GM18870 (cell line): ENCODE measurements around the gene FAM131C.
"Not testable (repeated sequence)": the region's sequence is repeated elsewhere in the genome, so short reads cannot be mapped to it uniquely, and the experiment has no call there.

Experiments
- ATAC-seq: cut with Tn5 transposase; IDR thresholded peaks from one replicate; pipeline ENCODE4 v1.9.1; 2021; ENCODE audit warnings: moderate library complexity; ENCODE audit not compliant: unreplicated experiment

Gene FAM131C

DNA sequence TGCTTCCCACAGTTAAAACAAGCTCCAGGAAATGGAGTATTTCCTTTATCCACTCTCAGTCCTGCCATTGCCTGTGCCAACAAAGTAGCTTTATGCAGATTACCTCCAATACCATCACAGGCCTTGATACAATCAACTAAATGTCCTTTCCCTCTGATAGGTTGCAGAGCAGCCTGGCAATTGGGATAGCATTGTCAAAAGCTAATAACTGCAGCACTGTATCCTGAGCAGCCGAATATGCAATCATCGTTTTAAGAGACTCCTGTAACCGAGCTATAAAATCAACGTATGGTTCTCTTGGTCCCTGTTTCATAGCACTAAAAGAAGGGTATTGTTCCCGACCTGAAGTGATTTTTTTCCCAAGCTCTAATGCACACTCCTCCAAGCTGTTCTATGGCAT, 33.6 kb upstream of the FAM131C start:
- not testable (repeated sequence) for ATAC-seq

DNA sequence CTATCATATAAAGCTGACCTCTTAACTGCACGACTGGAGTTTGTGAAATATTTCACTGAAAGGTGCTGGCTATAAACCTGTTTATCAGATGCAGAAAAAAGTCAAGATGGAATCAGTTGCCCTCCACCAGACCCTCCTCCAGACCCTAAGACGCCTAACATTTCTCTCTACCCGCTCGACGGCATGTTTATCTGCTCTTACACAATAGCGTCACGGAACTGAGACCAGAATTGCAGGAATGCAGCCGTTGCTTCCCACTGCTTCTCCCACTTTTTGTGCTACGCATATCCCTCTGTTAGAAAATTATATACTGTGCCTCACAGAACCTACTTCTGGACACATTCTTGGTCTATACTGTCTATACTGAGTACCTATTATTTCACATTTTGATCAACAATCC, 28.2 kb upstream of the FAM131C start:
- ATAC-seq, result no peak

DNA sequence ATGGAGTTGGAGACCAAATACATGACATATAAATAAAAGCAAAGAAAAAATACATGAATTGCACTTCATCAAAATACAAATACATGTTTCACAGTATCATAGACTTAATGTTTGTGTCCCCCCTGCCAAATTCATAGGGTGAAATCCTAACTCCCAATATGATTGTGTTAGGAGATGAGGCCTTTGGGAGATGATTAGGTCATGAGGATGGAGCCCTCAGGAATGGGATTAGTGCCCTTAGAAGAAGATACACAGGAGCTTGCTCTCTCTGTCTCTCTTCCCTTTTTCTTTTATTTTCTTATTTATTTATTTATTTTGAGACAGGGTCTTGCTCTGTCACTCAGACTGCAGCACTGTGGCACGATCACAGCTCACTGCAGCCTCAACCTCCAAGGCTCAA, 26.0 kb upstream of the FAM131C start:
- ATAC-seq, result no peak

DNA sequence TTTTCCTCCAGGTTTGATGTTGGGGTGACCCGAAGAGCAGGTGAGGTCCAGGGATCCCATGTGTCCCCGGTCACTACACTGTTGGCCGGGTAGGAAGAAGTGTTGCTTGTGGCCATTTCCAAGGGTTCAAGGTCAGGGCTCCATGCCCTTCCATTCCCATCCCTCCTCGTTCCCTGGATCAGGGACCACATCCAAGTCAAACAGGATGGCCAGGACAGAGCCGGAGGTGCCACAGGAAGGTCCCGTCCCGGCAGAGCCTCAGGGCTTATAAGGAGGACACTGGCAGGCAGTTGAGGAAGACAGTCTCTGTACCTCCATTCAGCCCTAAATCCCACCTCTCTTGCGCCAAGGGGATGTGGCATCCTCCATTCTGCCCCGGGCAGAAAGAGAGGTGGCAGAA, 22.0 kb upstream of the FAM131C start:
- ATAC-seq, result no peak

DNA sequence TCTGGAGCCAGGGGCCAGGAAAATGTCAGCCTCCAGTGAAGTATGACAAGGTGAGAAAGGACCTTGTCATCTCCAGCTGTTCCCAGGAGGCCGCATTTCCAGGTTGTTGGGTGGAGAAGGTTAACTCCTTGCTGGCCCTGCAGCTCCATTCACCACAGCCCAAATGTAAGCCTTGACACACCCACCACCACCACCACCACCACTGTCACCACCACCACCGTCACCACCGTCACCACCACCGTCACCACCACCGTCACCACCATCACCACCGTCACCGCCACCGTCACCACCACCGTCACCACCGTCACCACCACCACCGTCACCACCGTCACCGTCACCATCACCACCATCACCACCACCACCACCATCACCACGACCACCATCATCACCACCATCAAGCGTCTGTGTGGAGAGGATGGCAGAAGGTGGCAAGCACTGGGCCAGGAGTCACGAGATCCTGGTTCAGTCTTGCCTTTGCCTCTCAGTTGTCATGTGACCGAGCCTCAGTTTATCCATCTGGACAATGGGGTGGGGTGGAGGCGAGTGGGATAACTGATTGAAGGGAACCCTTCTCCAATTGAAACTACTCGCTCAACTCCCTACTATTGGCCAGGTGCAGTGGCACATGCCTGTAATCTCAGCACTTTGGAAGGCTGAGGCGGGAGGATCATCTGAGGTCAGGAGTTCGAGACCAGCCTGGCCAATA, 21.2 kb upstream of the FAM131C start:
- no peak for ATAC-seq

DNA sequence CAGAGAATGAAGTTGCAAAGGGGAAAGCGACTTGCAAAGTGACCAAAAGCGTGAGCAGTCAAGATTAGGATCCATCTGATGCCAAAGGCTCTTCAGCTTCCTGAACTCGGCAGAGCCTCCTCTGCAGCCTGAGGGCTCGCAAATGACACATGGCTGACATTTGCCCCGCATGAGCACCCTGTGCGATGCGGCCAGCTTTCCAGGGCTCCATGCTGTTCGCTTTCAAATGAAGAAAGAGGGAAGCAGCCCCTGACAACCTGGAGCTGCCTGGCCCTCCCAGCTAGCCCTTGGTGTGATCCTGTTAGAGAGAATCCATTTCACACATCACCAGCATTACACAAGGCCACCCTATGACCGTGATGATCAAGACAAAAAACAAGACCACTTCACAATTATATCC, 20.2 kb upstream of the FAM131C start:
- no peak for ATAC-seq

DNA sequence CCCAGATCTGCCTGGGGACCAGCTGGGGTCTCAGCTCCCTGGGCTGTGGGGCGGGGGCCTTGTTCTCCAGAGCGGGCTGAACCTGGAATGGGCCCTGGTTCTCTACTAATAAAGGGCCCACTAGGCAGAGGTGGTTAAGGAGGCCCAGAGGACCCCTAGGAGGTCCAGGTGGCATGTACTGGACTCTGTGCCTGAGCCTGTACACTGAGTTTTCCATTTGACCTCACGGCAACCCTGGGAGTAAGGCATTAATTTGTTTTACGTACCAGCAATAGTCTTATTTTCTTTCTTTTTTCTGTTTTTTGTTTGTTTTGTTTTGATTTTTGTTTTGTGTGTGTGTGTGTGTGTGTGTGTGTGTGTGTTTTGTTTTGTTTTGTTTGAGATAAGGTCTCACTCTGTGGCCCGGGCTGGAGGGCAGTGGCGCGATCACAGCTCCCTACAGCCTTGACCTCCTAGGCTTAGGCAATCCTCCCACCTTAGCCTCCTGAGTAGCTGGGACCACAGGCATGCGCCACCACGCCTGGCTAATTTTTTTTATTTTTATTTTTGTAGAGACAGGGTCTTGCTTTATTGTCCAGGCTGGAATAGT, 19.6 kb upstream of the FAM131C start:
- no peak for ATAC-seq

DNA sequence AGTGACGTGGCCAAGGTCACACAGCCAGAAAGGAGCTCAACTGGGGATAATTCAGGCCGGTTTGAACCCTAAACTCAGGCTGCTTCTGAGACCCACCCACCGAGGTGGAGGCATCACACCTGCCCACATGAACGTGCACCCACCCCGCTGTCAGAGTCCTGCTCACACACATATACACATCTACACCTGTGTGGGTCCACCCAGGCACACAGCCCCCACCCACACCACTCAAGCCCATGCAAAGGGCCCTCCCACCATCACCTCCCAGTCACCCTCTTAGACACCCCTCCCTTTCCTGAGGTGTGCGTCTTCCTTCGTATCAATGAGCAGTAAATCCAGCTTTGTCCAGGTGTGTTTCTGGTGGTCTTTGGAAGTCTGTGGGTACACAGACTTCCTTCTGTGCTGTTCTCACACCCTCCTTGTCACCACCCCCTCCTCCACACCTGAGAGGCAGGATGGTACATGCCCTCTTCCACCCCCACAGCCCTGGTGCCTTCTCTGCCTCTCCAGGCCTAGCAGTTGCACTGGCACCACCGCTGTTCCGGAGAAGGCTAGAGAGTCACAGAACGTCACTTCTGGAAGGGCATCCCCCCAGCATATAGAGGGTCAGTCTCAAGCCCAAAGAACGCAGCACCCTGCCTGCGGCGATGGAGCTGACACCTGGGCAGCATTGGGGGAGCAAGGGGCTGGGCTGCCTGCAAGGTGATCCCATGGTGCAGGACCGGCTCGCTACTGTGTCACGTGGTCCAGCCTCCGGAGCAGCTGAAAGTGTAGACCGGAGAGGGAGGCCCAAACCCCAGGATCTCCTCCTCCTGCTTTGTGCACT, 18.9 kb upstream of the FAM131C start:
- ATAC-seq, result no peak

DNA sequence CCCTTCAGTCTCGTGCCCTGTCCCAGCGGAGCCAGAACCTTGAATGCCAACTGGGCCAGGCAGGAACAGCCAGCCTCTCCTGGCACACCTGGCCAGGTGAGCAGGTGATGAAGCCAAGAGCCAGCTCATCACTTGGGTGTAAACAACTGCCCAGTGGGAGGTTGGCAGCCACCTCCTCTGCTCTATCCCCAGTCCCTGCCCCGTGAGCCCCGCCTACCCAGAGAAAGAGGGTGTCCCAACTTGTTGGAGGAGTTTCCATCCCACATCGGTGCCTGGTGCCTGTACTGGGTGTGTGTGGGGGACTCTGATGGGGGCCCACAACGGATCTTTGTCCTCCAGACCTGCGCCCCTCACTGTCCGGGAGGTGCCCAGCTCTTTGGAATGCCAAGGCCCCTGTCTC, 17.8 kb upstream of the FAM131C start:
- no peak for ATAC-seq

DNA sequence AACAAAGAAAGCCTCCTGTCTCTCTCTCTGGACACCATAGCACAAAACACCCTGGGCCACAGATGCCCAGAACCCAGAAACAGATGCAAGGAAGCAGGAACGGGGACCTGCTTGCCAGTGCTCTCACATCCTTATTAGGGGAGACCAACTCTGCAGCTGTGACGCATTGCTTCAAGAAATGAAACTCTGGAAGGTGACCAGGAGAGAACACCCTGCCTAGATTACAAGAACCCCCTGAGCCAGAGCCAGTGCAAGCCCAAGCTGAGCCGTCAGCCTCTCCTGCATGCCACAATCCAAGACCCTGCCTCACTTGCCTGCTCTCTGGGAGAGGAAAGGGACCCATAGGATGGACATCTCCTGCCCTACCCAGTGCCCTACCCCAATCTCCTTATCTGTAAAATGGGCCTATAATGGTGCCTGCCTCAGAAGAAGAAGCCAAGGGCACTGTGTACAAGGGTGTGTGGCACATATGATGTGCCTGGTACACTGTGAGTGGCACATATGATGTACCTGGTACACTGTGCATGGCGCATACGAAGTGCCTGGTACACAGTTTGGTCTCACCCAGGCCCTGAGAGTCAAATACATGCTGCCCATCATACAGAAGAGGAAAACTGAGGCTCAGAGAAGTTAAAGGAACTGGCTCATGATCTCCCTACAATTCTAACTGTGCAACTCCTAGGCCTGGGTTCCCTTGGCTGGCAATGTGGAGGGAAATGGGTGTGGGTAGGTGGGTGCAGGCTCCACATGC, 16.8 kb upstream of the FAM131C start:
- no peak for ATAC-seq

DNA sequence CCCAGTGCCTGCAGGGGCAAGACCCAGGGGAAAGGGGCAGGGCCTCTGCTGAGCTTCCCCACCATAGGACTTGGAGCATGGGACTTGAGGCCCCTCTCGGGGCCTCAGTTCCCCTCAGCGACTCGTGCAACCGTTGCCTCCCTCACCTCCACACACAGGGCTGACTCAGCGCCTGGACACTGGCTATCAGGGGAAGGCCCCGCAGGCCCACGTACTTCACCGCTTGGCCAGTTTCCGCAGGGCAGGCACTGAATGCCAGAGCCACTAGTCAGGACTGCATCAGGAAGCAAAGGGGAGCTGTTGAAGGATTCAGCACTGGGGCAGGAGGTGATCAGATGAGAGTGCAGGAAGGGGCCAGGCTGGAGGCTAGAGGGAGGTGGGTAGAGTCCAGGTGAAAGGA, 15.5 kb upstream of the FAM131C start:
- no peak for ATAC-seq

DNA sequence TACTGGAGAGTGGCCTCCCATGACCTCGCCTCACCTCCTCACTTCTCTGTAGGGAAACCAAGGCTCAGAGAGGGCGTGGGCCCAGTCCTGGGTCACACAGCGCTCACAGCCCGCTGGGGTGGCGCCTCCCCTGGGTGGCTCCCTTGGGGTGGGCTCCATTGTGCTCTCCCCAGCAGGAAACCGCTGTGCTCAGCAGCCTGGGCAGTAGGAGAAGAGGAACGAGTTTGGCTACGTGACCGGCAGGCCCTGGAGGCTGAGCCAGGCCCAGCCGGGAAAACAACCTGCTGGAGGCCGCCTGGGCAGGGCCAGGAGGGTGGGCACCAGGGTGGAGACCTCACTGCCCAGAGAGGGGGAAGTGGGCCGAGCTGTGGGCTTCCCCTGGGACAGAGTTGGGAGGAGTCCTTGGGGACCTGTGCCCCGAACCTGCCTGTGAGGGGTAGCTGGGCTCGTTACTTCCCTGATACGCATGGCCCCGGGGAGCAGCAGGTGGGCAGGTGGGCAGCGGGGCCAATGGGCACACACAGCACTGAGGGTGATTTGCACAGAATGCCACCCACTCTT, 15.0 kb upstream of the FAM131C start:
- no peak for ATAC-seq

DNA sequence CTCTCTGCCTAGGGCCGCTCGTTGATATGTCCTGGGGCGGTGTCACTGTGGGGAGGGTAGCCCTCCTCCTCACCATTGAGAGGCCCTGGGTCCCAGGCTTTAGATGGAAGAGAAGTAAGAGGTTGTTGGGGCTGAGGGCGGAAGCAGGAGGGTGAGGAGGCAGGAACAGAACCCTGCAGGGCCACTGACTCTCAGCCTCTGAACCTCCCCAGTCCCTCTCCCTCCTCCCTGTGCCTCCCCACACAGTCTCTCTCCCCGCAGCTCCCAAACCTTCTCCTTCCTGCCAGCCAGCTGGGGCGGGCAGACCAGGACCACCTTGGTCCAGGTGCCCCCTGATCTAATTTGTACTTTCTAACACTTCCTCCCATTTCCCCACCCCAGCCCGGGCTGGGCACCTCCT, 14.3 kb upstream of the FAM131C start:
- ATAC-seq, result no peak

DNA sequence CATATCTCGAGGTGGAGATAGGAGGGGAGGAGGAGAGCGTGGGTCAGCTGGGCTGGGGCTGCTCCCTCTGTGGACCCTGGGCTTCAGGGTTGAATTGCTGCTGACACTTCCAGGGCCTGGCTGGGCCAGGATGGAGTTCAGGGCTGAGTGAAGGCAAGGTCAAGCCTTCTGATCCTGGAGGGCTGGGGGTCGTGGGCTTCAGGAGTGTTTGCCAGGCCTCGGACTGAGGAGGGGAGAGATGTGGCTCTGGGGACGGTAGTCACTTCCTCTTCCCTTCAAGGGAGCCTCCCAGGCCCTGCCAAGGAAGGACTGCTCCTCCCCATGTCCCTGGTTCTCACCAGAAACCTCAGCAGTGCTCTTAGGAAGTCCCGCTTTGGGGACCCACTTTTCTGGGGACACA, 12.1 kb upstream of the FAM131C start:
- ATAC-seq, result no peak

DNA sequence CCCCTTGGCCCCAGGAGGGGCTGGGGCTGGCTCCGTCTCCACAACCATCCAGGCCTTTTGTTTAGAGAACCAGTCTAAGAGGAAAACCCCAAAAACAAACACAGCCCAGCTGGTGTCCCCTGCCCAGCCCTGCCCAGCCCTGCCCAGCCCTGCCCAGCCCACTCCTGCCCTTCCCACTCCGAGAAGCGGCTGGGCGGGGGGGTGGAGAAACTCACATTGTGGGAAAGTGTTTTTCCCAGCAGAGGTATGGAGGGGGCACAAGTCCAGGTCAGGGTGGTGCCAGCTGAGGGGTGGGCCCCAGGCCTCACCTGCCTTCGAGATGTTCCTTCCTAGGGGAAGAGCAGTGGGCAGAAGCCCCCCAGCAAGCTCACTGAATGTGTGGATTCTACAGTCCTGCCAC, 10.0 kb upstream of the FAM131C start:
- ATAC-seq, result no peak

DNA sequence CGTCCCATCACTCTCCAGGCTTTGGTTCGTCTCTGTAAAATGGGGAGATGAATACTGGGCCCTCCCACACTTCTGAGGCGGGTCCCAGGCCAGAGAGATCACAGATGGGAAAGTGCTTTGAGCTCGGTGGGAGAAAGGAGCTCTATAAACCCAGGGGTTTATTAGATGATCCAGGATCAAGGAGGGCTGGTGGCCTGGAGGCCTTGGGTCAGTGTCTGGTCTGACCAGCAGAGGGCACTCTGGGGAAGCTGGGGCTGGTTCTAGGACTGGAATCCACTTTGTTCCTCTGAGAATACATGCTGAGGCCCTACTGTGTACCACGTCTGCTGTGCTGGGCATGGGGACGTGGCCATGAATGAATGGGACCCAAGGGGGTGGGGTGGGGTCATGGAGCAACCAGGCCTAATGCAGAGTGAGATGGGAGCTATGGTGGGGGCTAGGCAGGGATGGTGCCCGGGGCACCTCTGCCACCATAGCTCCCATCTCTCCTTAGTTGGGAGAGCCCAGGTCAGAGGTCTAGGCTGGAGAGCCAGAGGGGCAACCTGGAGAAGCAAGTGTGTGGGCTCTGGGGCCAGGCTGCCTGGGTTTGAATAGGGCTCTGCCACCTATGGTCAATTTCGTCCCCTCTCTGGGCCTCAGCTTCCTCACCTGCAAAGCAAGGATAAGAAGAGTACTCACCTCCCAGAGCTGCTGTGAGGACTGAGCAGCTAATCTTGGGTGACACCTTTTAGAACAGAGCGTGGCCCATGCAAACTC, 9.0 kb upstream of the FAM131C start:
- ATAC-seq, result no peak

DNA sequence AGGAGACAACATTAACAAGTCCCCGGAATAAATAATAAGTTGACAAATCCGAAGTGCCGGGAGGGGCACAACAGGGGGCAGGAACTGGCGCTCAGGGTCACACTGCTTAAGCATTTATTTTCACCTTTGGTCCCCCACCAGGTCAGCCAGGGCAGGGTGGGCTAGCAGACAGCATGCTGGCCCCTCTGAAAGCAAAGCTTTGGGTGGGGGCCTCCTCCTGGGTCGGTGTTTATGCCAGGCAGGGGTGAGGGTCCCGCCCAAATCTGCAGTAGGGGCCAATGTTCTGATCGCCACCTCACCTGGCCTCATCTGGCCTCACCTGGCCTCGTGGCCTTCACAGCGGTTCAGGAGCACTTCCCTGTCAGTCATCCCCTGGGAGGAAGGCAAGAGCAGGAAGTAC, 8.2 kb upstream of the FAM131C start:
- ATAC-seq, result no peak

DNA sequence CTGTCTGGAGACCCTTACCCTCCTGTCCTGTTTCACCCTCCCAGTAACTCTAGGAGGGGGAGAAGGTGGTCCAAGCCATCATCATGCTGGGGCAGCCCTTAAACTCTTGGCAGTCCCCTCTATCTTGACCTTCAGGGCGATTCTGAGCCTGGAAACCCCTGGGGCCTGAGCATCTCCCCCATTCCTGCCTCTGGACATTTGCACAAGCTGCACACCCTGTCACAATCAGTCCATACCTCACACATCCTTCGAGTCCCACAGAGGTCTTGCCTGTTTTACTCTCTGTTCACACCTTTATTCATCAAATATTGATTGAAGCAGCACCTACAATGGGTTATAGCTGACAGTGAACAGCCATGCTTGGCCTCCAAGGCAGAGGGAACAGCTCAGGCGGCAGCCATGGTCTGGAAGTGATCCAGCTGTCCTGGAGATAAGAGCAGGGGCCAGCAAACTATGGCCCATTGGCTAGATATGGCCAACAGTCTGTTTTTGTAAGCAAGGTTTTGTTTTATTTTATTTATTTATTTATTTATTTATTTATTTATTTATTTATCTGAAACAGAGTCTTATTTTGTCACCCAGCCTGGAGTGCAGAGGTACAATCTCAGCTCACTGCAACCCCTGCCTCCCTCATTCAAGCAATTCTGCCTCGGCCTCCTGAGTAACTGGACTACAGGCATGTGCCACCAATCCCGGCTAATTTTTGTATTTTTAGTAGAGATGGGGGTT, 7.1 kb upstream of the FAM131C start:
- ATAC-seq, result no peak

DNA sequence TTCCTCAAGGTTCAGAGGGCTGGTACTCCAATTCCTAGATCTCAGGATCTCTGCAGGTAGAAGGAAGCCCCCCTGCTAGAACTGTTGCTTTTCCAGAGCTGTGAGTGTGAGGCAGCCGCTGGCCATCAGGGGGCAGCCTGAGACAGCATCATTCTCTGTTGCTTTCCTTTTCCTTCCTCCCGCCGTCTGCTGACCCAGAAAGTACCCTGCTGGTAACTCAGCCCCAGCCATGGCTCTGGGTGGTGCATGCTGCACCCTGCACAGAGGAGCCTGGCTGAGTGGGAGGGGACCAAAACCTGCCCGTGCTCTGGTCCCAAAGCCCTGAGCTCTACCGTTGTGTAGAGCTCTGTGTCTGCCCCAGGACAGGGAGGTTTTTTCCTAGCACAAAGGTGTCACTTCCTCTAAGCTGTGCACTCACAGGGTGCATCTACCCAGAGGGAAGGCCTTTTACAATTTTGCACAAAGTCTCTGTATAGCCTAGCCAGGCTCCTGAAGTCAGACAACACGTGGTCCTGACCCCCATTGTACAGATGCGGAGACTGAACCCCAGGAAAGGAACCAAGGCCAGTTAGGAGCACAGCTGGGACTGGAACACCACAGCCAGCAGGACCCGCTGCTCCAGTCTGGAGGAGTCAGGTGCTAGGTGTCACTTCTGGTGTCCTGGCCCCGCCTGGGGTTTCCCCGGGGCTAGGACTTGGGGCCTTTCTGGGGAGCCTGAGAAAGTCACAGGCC, 5.6 kb upstream of the FAM131C start:
- ATAC-seq, result no peak
